ENCODE results near the gene SLAMF8.

Gene SLAMF8

DNA sequence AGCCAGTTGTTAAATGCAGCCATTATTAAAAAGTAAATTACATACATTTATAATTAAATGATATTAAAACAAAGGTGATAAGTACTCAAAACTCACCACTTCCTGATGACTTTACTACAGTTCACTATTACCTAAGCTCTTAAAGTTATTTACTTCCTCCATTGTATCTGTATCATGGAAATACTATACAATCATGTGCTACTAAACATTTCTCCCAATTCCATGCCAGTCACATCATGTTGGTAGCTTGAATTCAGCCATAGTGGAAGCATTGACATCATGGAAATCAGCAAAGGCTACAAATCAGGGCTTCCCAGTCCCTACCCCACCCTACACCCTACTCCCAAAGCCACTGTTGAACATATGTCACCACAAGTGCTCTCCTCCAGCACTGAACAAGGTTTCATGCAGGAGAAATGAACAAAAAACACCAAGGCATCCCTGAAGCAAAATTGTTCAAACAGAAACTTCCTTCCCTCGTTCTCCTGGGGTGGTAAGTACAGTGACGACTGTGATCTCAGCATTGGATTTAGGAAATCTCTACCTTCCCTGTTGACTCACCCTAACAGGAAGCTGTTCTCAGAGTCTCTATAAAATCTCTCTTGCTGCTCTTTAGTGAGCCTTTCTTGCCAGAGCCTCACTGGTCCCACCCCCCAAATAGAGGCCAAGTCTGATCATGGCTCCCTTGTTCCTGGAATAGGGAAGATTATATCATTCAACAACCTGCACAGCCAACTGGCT is 23.1 kb downstream of the SLAMF8 start:
- DNase-seq, result peak; percentile 75

DNA sequence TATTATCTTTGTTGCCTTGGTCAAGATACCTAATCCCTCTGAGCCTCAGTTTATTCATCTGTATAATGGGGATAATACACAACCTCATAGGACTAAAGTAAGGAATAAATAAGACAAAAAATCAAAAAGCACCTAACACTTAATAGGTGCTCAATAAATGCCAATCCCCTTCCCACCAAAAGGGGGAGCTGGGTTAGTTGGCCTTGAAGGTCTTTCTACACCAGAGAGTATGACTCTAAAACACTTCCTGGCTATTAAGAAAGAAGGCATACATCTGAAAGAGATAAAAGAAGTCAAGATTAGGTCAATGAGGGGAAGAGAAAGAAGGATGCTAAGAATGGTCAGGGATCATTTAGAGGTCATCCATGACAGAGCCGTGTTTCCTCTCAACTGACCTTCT is 24.7 kb downstream of the SLAMF8 start:
- peak; percentile 33 for DNase-seq

DNA sequence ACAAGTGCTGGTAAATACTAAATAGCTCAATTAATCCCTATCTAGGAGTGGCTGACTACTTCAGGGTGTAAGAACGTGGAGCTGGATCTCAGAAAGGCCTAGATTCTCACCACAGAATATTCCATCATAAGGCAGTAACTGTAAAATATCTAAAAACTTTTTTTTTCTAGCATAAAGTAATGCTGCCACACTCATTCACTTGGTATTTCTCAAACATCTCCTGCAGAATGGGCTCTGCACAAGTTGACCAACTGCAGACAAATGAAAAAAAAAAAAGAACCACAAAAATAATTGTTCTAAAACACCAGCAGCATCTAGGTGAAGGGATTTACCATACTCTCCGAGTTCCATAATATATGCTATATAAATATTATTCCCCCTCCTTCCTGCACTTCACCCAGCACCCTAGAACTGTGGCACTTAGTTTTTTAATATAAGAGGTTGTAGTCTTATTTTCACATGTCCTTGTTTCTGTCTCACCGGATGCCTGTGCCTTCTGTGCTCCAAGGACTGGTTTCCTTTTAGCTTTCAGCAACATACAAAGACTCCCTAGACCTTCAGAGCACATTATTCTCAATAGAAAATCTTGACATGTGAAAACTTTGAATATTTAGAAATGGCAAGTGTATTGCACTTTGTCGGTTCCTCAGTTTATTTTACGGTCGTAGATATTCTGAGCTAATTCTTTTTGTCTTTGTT is 26.9 kb downstream of the SLAMF8 start:
- DNase-seq, result no peak

DNA sequence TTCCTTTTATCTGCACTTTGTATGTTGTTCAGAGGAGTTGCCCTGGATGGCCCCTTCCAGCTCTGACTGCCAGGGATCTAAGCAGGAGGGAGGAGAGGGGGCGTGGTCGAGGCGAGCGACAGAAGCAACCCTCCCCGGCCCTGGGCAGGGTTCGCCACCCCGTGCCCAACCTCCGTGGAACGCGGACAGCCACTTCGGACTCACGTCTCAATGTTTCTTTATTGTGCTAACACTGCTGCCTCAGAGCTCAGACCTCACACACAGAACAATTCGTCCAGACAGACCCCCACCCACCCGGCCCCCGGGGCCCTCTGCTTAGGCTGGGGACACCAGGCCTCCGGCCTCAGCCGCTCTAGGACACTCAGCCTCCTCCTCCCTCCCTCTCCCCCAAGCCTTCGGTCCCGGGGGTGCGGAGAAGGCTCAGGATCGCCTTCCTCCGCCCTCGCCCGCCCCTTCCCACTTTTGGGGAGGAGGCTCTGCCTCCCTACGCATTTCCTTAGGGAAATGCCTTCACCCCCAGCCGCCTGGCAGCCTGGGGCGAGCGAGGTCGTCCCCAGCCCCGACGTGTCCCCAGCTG is 27.5 kb downstream of the SLAMF8 start:
- no peak for DNase-seq

DNA sequence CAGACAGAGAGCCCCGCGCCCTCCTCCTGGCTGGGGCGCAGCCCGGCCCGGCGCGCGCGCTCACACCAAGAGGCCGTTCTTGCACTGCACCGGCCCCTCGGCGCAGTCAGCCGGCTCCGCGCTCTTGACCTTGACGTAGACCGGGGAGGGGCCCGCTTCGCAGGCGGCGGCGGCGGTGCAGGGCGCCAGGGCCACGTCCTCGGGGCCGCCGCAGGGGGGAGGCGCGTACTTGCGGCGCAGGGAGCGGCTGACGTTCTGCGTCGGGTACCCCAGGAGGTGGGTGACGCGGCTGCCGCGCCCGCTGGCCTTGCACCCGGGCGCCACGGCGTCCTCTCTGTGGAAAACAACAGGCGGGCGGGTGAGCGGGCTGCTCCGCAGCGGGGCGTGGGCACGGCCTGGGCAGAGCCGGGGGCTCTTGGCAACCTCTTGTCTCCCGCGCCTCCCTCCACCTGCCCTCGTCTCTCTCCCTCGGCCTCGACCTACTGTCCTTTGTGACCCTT is 28.1 kb downstream of the SLAMF8 start:
- peak; percentile 71 for DNase-seq

DNA sequence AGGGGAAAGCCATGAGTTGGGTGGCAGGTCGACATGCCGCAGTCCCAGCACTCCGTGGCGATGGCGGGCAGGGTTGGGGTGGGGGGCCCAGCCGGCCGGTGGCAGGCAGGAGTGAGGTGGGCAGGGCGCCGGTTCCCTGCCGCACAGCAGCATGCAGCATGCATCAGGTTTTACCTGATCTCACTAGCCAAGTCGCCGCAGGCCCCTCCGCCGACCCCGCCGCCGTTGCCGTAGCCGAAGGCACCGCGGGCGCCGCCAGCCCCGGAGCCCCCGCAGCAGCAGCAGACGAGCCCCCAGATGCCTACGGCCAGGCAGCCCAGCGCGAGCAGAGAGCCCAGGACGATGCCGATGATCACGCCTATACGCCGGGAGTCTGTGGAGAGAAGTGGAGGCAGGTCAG is 29.0 kb downstream of the SLAMF8 start:
- no peak for DNase-seq

DNA sequence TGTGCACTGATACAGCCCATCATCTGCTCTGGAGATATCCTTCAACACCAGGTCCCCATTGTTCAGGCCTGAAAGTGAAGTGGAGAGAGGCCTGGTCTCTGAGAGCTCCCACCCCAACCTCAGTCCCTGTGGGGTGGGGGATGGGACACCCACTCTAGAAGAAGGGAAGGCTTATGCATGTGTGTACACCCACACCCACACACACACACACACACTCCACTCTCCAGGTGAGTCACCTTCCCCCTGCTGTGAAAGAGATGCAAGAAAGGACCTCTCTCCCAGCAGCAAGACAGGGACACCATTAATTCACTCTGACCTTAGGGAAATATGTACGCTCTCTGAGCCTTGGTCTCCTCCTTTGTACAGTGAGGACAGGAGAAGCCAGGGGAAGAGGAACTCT is 29.9 kb downstream of the SLAMF8 start:
- no peak for DNase-seq

DNA sequence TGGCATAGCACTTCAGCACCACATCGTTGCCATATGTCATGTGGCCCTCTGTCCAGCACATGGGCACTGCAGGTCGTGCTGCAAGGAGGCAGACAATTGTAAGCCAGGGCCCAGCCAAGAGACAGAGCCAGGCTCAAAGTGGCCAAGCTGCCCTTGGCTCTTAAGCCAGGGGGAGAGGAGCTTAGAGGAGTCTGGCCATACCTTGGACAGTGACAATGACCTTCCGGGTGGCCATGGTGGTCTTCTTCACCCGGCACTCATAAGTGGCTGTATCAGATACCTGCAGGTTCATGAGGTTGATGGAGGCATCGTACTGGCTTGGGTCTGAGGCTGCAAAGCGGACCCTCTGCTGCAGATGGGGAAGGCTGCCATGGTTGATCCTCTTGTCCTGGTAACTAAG is 31.2 kb downstream of the SLAMF8 start:
- DNase-seq, result no peak

DNA sequence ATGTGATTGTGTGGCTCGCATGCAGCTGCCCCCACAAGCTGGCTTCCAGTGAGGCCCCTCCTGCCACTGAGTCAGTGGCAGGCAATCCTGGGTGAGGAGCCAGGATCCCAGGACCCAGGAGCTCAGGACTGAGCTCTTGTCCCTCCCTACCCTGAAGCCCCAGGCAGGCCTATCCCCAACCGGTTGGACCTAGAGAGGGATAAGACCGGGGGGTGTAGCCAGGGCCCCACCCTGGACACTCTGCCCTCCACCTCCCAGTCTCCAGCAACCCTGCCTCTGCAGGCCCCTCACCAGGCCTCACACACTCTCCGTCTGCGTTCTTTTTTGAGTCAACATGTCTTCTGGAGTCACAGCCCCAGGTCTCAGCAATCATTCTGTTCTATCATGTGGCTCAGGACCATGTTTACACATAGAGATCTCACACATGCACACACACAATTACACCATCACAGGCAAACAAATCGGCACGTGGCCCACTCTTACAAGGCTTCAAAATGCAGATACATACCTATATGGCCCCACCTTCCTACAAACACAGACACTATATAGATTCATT is 33.2 kb downstream of the SLAMF8 start:
- DNase-seq, result no peak

DNA sequence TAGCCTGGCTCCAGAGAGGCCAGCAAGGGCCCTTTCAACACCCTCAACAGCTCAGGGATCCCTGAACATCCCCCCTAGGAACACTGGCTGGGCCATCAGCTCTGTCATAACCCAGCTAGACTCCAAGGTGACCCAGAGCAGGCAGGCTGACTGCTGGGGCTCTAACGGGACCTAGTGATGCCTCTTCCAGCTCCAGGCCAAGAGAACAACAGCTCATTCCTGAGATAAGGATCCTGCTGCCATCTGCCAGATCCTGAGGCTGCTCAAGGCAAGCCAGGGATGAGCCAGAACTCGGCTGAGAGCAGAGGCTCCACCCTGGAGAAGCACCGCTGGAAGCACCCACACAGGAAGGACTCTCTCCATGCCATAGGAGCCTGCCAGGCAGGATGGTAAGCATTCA is 33.8 kb downstream of the SLAMF8 start:
- DNase-seq, result no peak

DNA sequence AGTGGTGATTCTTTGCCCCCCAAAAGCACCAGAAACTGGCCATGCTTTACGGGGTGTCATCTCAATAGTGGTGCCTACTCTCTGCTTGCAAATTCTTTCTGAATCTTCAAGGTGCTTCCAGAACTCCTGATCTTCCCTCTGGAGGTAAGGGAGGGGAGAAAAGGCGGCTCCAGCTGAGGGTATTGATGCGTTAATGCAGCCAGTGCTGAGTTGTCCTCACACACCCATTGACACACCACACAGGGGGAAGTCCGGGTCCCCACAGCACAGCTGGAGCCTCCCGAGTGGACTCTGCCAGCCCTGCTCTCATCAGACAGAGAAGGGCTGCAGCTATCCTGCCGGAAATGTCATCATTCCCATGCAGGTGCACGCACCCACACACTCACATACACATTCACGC is 34.5 kb downstream of the SLAMF8 start:
- no peak for DNase-seq

DNA sequence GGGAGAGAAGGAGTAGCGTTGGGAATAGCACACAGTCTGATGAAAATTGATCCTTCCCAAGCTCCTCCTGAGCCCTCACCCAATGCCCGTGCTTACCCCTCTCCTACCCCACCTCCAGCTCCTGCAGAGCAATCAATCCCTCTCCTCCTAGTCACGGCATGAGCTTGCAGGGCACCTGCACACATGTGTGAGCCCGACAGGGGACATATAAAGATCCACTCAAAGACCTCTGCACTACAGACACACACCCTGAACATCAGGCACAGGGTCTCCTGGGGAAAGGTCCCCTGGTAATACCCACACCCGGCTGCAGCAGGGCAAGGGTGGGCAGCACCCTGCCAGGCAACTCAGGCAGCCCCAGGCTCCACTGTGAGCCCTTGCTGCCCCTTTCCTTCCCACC is 35.4 kb downstream of the SLAMF8 start:
- DNase-seq, result no peak

DNA sequence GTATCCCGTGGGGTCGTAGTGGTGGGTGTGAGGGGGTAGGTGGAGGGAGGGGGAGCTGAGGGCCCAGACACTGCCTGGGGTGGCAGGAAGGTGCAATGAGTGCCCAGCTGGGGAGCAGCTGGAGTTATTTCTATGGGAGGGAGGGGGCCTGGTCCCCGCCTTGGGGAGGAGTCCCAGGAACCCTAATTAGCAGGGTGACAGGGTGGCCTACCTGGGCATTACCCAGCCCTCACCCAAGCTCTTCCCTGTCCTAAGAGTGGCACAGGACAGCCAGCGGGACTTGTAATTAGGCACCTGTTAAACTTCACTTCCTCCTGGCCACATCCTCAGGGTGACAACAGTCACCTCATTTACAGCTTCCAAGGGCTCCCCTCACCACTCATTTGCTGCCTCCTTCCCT is 35.9 kb downstream of the SLAMF8 start, which contains the start of gene VSIG8:
VSIG8 (minus strand) TSS at position 101 of the 400 bp plus-strand sequence. CDS start 136 bp downstream, outside the sequence.
- no peak for DNase-seq

DNA sequence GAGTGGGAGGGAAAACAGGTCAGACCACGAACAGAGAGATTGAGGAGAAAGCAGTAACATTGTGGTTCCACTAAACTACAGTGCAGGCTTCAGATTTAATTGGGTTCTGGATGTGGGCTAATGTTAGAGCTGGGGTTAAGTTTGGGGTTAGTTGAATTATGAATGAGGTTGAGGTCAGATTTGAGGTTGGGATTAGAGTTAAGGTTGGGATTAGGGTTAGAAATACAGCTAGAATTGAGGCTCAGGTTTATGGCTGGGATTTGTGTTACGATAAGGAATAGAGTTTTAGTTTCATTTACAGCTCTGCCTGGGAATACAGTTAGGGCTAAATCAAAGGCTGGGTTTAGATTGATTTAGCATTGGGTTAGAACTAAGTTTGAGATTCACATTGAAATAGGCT is 37.6 kb downstream of the SLAMF8 start:
- no peak for DNase-seq

DNA sequence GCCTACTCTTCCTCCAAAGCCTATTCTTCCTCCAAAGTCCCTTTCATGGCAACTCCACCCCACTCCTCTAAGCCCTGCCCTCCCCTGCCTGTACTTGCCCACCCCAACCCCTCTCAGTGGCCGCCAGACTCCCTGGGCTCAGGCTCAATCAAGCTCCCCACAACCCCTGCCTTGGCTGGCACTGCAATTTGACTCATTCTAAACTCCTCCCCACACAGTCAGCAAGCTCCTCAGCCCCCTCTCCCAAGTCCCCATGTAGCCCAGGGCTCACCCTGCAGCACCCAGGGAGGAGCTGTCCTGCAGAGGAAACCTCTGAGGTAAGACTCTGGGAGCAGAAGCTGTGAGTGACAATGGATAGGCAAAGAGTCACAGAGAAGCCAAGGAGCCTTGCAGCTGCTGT is 39.4 kb downstream of the SLAMF8 start:
- DNase-seq, result no peak

DNA sequence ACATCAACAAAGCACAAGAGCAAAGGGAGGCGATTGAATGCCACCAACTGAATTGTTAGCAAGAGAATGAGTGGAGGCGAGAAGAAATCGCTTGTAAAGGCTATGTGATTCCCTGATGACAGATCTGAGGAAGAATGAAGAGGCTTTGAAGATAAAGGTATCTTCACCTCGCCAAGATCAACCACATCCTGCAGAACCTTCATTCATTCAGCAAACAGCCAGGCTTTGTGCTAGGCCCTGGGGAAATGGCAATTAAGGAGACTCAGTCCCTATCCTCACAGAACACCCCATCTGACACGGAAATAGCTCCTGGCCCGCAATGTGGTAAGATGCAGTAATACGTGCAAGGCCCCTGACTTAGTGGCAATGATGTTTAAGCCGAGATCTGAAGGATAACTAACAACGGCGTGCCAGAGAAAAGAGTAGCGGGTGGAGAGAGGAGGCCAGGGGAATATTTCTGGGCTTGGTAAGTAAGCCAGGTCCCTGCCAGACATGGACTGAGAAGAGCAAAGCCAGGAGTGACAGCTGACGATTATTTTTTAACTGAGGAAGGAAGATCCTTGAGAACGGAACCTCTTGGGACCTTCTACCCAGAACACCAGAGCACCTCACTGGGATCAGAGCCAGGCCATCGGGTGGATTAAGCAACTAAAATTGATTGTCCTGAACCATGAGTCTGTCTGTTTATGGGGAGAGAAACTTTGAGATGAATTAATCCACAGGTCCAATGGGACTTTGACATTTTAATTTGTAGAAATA is 40.4 kb downstream of the SLAMF8 start:
- no peak for DNase-seq

DNA sequence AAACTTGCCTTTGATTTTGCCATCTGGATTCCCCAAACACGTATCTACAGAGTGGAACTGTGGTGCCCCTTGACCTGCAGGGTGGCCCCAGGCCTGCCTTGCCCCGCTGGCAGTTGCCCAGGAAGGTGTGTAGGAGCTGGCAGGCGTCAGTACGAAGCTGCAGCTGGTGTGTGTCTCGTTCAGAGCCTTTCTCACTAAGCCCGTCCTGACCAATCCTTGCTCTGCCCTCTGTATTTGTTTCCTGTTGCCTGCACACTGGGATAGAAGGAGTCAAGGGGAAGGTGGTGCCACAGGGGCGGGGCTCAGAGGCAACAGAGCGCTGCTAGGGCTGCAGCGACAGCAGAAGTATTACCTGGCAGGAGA is 41.0 kb downstream of the SLAMF8 start:
- no peak for DNase-seq

DNA sequence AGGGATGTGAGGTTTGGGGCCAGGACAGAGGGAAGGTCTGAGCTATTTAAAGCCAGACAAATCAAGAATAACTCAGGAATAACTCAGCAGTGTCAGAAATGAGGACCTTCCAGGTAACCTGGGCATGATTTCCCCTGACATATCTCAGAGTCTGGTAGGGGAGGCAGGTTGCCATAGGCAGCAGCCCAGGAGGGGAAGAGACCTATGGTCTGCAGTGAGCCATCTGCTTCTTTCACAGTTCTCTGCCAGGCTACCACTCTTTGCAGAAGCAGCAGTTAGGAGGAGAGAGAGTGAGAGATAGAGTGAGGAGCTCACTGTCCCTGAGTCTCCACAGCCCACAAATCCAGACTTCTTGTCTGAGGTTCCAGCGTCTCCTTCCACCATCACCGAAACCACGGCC is 42.1 kb downstream of the SLAMF8 start:
- no peak for DNase-seq

DNA sequence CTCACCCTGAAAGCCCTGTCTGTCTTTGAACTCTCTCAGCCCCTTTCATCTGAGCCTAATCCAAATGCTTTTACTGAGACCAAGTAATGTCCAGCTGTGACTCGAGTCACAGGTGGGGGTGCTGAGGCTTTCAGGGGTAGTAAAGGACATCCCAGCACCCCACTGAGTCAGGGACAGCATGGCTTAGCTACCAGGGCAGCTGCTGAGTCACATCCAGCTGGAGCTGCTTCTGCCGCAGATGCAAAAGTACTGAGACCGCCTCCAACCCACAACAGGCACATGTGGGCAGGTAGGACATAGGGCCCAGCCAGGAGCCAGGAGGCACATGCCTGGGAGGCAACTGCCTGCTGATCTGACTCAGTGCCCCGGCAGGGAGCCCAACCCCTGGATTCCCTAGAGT is 42.5 kb downstream of the SLAMF8 start:
- DNase-seq, result peak; percentile 44

DNA sequence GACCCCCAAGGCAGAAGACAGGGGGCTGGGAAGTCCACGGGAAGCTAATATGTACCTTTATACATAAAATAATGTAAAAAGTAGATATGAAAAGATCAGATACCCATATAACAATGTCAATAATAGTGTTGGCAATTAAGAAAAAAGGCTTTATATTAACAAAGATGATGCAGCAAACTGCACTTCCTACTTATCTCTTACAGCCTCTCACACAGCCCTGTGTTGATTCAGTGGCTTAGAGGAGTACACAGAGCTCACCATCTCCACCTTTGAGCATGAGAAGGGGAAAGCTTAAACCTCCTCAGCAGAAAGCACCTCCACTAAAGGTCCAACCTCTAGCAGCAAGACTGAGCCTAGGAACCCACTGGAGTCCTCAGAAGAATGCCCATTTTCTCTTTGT is 42.9 kb downstream of the SLAMF8 start:
- no peak for DNase-seq

DNA sequence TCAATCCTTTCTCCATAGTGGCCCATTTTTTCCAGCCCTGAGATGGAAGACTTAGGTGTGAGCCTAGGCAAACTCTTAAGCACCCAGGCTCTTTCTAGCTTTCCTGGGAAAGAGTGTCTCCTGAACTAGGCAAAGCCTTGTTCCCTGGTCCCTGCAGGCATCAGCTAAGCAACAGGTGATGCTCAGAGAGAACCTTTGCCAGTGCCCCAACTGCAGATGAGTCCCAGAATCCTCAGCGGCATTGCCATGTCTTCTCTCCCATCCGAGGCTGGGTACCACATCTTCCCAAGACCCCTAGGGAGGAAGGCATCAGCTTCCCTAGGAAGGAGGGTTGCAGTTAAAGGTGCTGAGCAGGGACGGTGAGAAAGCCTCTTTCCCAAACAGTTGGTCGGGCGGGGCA is 44.0 kb downstream of the SLAMF8 start:
- no peak for DNase-seq

DNA sequence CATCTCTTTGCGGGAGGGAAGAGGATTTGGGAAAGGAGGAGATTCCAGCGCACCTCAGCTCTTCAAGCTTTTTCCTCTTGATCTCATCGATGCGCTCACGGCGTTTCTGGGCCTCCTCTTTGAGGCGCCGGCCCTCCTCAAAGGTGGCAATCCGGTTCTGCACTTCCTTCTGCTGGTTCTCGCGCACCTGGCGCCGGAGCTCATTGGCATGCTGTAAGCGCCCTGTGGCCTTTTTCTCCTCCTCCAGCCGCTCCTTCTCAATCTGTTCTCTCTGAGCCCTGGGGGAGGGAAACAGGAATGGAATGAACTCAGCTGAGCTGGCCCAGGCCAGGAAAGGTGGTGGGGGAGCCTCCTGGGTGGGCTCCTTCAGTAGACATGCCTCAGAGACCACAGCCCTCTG is 46.2 kb downstream of the SLAMF8 start:
- no peak for DNase-seq

DNA sequence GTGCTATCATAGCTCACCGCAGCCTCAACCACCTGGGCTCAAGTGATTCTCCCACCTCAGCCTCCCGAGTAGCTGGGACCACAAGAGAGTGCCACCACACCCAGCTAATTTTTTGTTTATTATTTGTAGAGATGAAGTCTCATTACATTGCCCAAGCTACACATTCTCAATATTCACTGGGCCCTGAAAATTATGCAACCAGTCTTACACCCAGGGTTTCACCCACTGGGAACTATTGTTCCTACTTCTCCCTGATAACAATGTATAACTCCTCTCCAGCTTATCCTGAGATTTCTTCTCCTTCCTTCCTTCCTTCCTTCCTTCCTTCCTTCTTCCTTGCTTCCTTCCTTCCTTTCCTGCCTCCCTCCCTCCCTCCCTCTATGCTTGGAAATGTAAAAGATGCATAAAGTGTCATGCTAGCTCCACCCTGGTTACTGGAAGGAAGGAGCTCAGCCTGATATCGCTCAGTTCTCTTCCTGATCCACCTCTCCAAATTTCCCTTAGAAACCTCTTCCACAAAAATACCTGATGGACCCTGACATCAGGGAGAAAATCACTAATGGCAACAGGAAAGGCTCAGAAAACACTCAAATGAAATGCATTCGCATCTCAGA is 47.0 kb downstream of the SLAMF8 start:
- DNase-seq, result no peak
